Spleen (tissue), 11 donors: ENCODE results near the gene PALM. TPM values are rescaled to one million over a fixed set of nuclear protein-coding genes. Genes with fewer than 3 reads are reported as not detected.

Experiments
- DNase-seq: peaks from one replicate; pipeline ENCODE4 v3.0.0-alpha.2; 2020
- H3K27ac ChIP-seq, 8 donors: fragments of 200-600 bp; sonication (generic) in 7 of 8; 1 replicate in 4 of 8; 2 replicates in 4 of 8; pipeline versions ENCODE4 v1.5.0 to v1.8.0; 2016 to 2021; ENCODE audit warnings: inconsistent platforms in 4 of 8, mild to moderate bottlenecking in 4 of 8, moderate library complexity in 1 of 8
- H3K27me3 ChIP-seq, 7 donors: fragments of 200-600 bp; sonication (generic) in 6 of 7; replicated peaks in 1 of 7; 1 replicate in 4 of 7; 2 replicates in 3 of 7; pipeline versions ENCODE4 v1.5.0 to v1.8.0; 2016 to 2021; ENCODE audit warnings: inconsistent platforms in 3 of 7, mild to moderate bottlenecking in 1 of 7
- H3K36me3 ChIP-seq, 6 donors: fragments of 200-600 bp; sonication (generic) in 5 of 6; 1 replicate in 4 of 6; 2 replicates in 2 of 6; pipeline versions ENCODE4 v1.5.0 to v1.8.0; 2016 to 2021; ENCODE audit warnings: inconsistent platforms in 2 of 6
- H3K4me1 ChIP-seq, 6 donors: fragments of 200-600 bp; sonication (generic) in 5 of 6; 1 replicate in 3 of 6; 2 replicates in 3 of 6; pipeline versions ENCODE4 v1.5.0 to v1.8.0; 2016 to 2021; ENCODE audit warnings: inconsistent platforms in 3 of 6
- H3K4me3 ChIP-seq, 8 donors: fragments of 200-600 bp; sonication (generic) in 7 of 8; 1 replicate in 4 of 8; 2 replicates in 4 of 8; pipeline versions ENCODE4 v1.5.0 to v1.8.0; 2016 to 2021; ENCODE audit warnings: inconsistent platforms in 4 of 8, mild to moderate bottlenecking in 4 of 8, moderate library complexity in 2 of 8
- H3K9me3 ChIP-seq, 8 donors: fragments of 200-600 bp; sonication (generic) in 7 of 8; 1 replicate in 4 of 8; 2 replicates in 4 of 8; pipeline versions ENCODE4 v1.5.0 to v1.8.0; 2016 to 2021; ENCODE audit warnings: inconsistent platforms in 4 of 8
- CTCF ChIP-seq, 11 experiments: fragments of 200-600 bp in 7 of 11; fragments of 450-650 bp in 4 of 11; sonication (generic) in 4 of 11; IDR thresholded peaks in 8 of 11; conservative IDR thresholded peaks in 3 of 11; 1 replicate in 7 of 11; 2 replicates in 4 of 11; pipeline versions ENCODE4 v1.4.0 to v1.8.0; 2016 to 2021; ENCODE audit warnings: antibody characterized with exemption in 11 of 11, inconsistent platforms in 4 of 11, mild to moderate bottlenecking in 1 of 11
- POLR2A ChIP-seq, 3 donors: fragments of 450-650 bp; IDR thresholded peaks; one replicate each; pipeline ENCODE4 v1.5.1; 2017; ENCODE audit warnings: antibody characterized with exemption in 3 of 3, mild to moderate bottlenecking in 1 of 3
- POLR2AphosphoS5 ChIP-seq, 3 donors: sonication (generic); formaldehyde crosslinking; IDR thresholded peaks; one replicate each; pipeline ENCODE4 v1.5.1; 2017; ENCODE audit warnings: antibody characterized with exemption in 3 of 3
- WGBS, 5 donors: extraction: QIAGEN DNeasy Blood & Tissue Kit in 3 of 5; methylation state at CpG; one replicate each; pipeline versions ENCODE4 v1.1.5 to v1.1.7; 2013 to 2018; 5-methylcytosine and 5-hydroxymethylcytosine counted together
- intact Hi-C: fragments of 100-400 bp; cut with DNase I; formaldehyde crosslinking; loops from one replicate; pipeline ENCODE4 v1.15.0; 2023; ENCODE audit warnings: low total_unique reads
- polyA plus RNA-seq, 3 donors: library from polyadenylated mRNA; stranded (reverse); fragments of 200-250 nt; gene quantifications; one replicate each; pipeline ENCODE4 v1.2.1, GENCODE V29; 2013
- total RNA-seq, 7 donors: library from RNA; depleted of rRNA in 3 of 7; stranded (reverse); fragments of >200 nt in 3 of 7; fragmentation: NEBNext Ultra II Directional in 4 of 7; extraction: Animal tissue kit (Norgen Biotek cat#: 25700) in 4 of 7; gene quantifications; one replicate each; pipeline versions ENCODE4 v1.1.0 to v1.2.1, GENCODE V29; 2016 to 2021
- donor health status: healthy with polysubstance abuse.
- donor health status: DM: no; HTN: no; CAD: no; lungs with moderate emphysema.
- donor health status: DM: no; HTN: no; CAD: no.
- donor health status: Bipolar disorder and iron deficiency.
- donor health status: healthy.
- donor health status: DM: no; HTN: no; CAD: no.
- donor health status: DM: yes; HTN: yes; CAD: no.

Gene PALM
- total and polyA plus RNA-seq, 10 donors = 6.0 to 80.1 (median 27.0) TPM

GRCh38 chr19:776549-776948 is 67.8 kb downstream of the PALM start:
- intact Hi-C loops = loop anchor here (10.0 kb wide), 1 partner anchor 78 kb away; the partner anchor contains the start of genes CFD and ELANE
- H3K4me3 ChIP-seq = no peak overlapping the region
- 90 to 94% (median 92%) methylated on average over 15 to 18 of the region's 18 CpGs for WGBS, 5 donors
- H3K4me1 ChIP-seq = peaks cover 0 to 9% (median 0%) of the 10 kb centered on the region in 6 donors
- H3K36me3 ChIP-seq = no peaks in the 10 kb centered on the region
- TF ChIP-seq POLR2A (IDR thresholded peaks at IDR 0.05) (no peak), CTCF (IDR thresholded peaks at IDR 0.05 in 8 of 11, conservative IDR thresholded peaks at IDR 0.05 in 3 of 11) (no peak), POLR2AphosphoS5 (IDR thresholded peaks at IDR 0.05) (no peak)
- no peak for DNase-seq
- H3K27ac ChIP-seq = no peak overlapping the region
- H3K9me3 ChIP-seq = no peaks in the 10 kb centered on the region
- peaks cover 0 to 4% (median 0%) of the 10 kb centered on the region in 7 donors for H3K27me3 ChIP-seq

GRCh38 chr19:778910-779653 is 70.3 kb downstream of the PALM start:
- TF ChIP-seq POLR2AphosphoS5 (IDR thresholded peaks at IDR 0.05) (peak in 2 of 3 donors; percentile 11 to 25), POLR2A (IDR thresholded peaks at IDR 0.05) (no peak)
- Histone ChIP-seq H3K36me3 (no peaks in the 10 kb centered on the region), H3K27ac (peak overlapping the region in 4 of 8 donors; percentile 10 to 50 (median 28)), H3K27me3 (peaks cover 0 to 8% (median 0%) of the 10 kb centered on the region in 7 donors), H3K4me1 (peaks cover 0 to 30% (median 18%) of the 10 kb centered on the region in 6 donors), H3K4me3 (no peak overlapping the region), H3K9me3 (no peaks in the 10 kb centered on the region)
- intact Hi-C loops = loop anchor here (10.0 kb wide), 1 partner anchor 76 kb away; the partner anchor contains the start of genes CFD and ELANE
- 64 to 72% (median 67%) methylated on average over 36 of the region's 36 CpGs for WGBS, 5 donors
- no peak for DNase-seq

GRCh38 chr19:780935-781334 is 72.2 kb downstream of the PALM start:
- no peak for DNase-seq
- Histone ChIP-seq H3K4me1 (peaks cover 0 to 34% (median 18%) of the 10 kb centered on the region in 6 donors), H3K36me3 (no peaks in the 10 kb centered on the region), H3K27ac (no peak overlapping the region), H3K4me3 (no peak overlapping the region), H3K9me3 (no peaks in the 10 kb centered on the region), H3K27me3 (peaks cover 0 to 8% (median 0%) of the 10 kb centered on the region in 7 donors)
- no peak for TF ChIP-seq POLR2AphosphoS5 (IDR thresholded peaks at IDR 0.05)
- no peak for TF ChIP-seq CTCF (IDR thresholded peaks at IDR 0.05 in 8 of 11, conservative IDR thresholded peaks at IDR 0.05 in 3 of 11)
- TF ChIP-seq POLR2A (IDR thresholded peaks at IDR 0.05) = no peak
- WGBS, 5 donors = 84 to 95% (median 91%) methylated on average over 10 to 15 of the region's 15 CpGs
- intact Hi-C loops = loop anchor here (10.0 kb wide), 2 partner anchors 144 to 204 kb away; partner anchors contain the start of genes ARID3A and WDR18

GRCh38 chr19:781800-782184 is 73.1 kb downstream of the PALM start:
- intact Hi-C loops = loop anchor here (10.0 kb wide), 2 partner anchors 143 to 203 kb away; partner anchors contain the start of genes ARID3A and WDR18
- TF ChIP-seq POLR2A (IDR thresholded peaks at IDR 0.05) (no peak), POLR2AphosphoS5 (IDR thresholded peaks at IDR 0.05) (no peak), CTCF (IDR thresholded peaks at IDR 0.05 in 8 of 11, conservative IDR thresholded peaks at IDR 0.05 in 3 of 11) (no peak)
- peak overlapping the region in 1 of 8 donors; percentile 21 for H3K4me3 ChIP-seq
- no peaks in the 10 kb centered on the region for H3K36me3 ChIP-seq
- WGBS, 5 donors = 89 to 93% (median 93%) methylated on average over 17 to 19 of the region's 19 CpGs
- no peaks in the 10 kb centered on the region for H3K9me3 ChIP-seq
- H3K27me3 ChIP-seq = peaks cover 0 to 8% (median 0%) of the 10 kb centered on the region in 7 donors
- H3K4me1 ChIP-seq = peaks cover 0 to 34% (median 18%) of the 10 kb centered on the region in 6 donors
- DNase-seq = no peak
- peak overlapping the region in 4 of 8 donors; percentile 51 to 68 (median 65) for H3K27ac ChIP-seq
